GM10847 (cell line): ENCODE data around the gene GNPTAB.

Source experiments
- POLR2A ChIP-seq: IDR thresholded peaks from 2 replicates; pipeline ENCODE4 v1.6.1; 2011; ENCODE audit not compliant: insufficient read length; ENCODE audit errors: extremely low read depth

The GNPTAB gene

DNA sequence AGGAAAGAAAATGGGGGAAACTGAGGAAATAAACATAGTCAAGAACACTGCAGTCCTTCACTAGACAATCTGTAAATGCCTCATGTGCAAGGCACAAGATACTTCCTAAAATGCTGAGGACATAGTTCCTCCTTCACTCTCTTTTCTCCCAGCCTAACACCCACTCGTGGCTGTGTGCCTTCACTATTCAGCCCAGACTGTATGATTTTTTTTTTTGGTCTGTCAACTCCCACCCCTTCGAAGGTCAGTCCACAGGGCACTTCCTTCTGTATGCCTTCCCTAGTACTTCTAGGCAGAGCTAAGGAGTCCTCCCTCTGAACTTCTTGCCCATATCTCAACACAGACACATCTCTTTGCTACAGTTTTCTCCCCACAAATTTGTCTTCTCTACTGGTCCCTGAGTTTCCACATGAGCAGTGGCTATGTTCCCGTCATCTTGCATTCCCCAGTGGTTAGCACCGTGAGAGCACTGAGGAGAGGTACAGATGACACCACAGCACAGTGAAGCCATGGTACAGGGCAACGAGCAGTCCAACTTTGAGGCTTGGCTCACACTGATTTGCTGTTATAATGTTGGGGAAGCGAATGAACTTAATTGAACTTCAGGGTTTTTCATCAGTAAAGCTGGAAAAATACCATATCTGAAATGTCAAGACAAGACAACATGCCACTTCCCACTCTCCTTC, 67.4 kb downstream of the GNPTAB start:
- TF ChIP-seq POLR2A, result no peak

- TF ChIP-seq POLR2A, result no peak
Observed at GRCh38 chr12:101761781-101762180, 69.0 kb downstream of the GNPTAB start.

- TF ChIP-seq POLR2A, result no peak
Observed at GRCh38 chr12:101761350-101761749, 69.4 kb downstream of the GNPTAB start.

DNA sequence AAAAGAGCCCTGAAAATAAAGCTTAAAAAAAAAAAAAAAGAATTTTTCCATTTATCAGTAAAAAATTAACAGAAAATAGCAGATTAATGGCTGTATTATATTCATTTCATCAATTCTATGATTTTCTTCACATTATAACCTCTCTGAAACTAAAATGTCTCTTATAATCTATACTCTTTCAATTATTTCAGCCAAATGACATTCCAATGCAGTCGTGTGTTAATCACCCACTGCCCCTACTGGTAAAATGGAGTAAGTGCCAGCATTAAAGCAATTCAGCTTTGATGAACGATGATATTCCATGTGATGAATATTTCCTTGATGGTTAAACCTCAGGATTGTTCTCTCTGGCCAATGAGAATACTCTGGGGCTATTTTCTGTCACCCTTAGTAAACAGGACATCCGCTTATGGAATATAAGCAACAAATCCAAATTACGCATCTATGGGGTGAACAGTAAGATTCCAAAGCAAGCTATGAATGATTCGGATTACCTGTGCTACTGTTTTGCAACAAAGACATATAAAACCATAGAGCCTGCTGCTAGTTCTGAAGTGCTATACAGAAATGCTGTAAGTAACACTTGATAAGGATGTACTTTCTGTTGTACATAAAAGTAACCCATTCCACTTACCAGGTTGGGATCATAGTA, 71.2 kb downstream of the GNPTAB start:
- no peak for TF ChIP-seq POLR2A

DNA sequence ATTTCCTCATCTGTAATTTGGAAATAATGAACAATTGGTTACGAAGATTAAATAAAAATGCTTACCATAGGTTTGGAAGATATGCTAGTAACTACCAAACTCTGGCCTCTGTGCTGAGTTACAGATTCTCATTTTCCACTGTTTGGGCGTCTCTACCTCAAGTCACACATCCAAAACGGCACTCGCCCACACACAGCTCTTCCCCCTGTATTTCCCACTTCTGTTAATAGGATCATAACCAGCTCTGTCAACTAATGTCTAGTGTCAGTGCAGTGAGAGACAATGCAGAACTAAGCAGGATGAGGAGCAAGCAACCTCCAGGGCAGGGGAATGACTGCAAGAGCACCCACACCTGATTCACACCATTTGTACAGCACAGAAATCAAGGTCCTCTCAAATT, 80.6 kb downstream of the GNPTAB start:
- no peak for TF ChIP-seq POLR2A

- TF ChIP-seq POLR2A, result no peak
Observed at GRCh38 chr12:101749657-101750056, 81.1 kb downstream of the GNPTAB start.

GRCh38 chr12:101748907-101749306, 81.9 kb downstream of the GNPTAB start:
- TF ChIP-seq POLR2A, result no peak

GRCh38 chr12:101747697-101748096, 83.1 kb downstream of the GNPTAB start:
- TF ChIP-seq POLR2A, result no peak

- no peak for TF ChIP-seq POLR2A
Observed at GRCh38 chr12:101746661-101747060, 84.1 kb downstream of the GNPTAB start.

DNA sequence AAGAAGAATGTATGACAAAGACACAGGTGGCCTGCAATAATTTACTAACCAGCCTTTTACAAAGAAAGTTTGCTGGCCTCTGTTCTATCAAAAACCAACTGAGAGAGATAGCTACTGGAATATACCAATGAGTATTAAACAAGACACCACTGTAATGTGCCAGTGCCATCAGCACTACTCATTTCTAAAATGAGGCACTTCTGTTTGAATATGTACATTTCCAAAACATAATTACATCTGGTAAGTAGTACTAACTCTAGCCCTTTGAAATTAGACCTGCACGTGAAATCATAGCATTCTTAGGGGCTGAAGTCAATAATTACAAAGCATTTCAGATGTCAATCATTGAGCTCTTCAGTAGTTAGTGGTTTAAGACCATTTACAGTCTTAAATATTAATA, 84.6 kb downstream of the GNPTAB start:
- no peak for TF ChIP-seq POLR2A

GRCh38 chr12:101745481-101745880, 85.3 kb downstream of the GNPTAB start:
- no peak for TF ChIP-seq POLR2A

- no peak for TF ChIP-seq POLR2A
Observed at GRCh38 chr12:101743724-101744472, 86.9 kb downstream of the GNPTAB start.

DNA sequence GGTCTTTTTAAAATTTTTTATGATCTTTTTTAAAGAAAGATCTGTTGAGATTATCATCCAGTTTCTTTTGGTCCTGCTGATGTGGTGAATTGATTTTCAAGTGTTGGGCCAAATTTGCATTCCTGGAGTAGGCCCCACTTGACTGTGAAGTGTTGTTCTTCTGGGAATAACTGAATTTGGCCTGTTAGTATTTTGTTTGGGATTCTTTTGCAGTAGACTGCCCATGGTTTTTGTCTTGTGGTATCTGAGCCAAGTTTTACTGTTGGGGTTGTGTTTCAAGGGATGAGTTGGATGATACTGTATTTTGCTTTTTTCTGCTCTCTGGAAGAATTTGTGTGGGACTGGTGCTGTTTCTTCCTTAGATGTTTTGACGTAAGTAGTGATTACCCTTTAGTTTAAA, 87.5 kb downstream of the GNPTAB start:
- no peak for TF ChIP-seq POLR2A

GRCh38 chr12:101740980-101741379, 89.8 kb downstream of the GNPTAB start:
- no peak for TF ChIP-seq POLR2A

DNA sequence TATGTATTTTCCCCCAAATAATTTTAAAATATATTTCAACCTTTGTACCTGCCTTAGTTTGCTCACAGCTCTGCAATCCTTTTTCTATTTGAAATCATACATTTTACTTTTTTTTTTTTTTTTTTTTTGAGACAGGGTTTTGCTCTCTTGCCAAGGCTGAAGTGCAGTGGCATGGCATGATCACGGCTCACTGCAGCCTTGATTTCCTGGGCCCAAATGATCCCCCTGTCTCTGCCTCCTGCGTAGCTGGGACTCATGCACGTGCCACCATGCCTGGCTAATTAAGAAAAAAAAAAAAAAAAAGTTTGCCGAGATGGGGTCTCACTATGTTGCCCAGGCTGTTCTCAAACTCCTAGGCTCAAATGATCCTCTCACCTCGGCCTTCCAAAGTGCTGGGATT, 90.2 kb downstream of the GNPTAB start:
- no peak for TF ChIP-seq POLR2A
